Measurements from ENCODE around the gene SFR1. TPM values are rescaled to one million over a fixed set of nuclear protein-coding genes. Genes with fewer than 3 reads are reported as not detected.

Gene SFR1, protein sequence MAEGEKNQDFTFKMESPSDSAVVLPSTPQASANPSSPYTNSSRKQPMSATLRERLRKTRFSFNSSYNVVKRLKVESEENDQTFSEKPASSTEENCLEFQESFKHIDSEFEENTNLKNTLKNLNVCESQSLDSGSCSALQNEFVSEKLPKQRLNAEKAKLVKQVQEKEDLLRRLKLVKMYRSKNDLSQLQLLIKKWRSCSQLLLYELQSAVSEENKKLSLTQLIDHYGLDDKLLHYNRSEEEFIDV
- polyA plus RNA-seq (2012; ENCODE audit: insufficient read depth, insufficient read length): 15.3 TPM

DNA sequence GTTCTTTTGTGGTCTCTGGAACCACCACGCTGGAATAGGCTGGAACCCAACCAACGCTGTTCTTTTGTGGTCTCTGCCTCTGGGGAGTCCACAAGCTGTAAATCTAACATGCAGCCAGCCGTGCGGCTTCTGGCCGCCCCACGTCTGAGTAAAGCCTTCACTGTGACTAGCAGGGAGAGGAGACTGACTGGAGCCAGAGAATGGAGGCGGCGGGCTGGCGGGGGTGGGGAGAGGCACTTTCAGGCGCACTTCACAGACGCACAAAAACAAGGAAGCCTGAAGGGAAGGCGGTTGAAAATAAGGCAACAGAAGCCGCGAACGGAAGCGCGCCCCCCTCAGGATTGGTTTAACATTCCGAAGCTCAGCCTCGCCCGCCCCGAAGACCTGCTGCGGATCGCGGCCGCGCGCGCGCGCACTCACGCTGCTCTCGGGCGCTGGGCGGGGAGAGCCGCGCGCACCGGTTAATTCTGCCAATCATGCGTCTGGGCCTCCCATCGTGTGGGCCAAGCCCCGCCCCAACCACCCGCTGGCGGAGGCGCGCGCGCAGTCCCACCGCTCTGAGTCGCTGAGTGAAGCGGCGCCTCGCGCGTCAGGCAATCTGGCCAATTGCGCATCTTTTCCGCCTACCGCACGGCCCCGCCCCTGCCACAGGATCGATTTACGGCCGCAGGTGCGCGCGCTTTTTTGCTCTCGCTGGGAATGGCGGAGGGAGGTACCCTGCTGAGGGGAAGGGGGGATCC, at the start of gene SFR1:
Gene SFR1, plus strand, starts transcription at position 687 of the 740 bp plus-strand sequence. Its CDS starts 13 bp downstream, at position 700.
- peak; percentile 96 for DNase-seq (ENCODE audit: low read depth, low spot score)
- H3K4me3 ChIP-seq (ENCODE audit: low read length): peak within 1 kb of the TSS; percentile 93

GRCh38 chr10:104072786-104073185, 49.2 kb upstream of the SFR1 start:
- H3K4me3 ChIP-seq (ENCODE audit: low read length): no peak overlapping the region
- no peak for DNase-seq (ENCODE audit: low read depth, low spot score)

GRCh38 chr10:104074505-104074904, 47.5 kb upstream of the SFR1 start:
- no peak for DNase-seq (ENCODE audit: low read depth, low spot score)

DNA sequence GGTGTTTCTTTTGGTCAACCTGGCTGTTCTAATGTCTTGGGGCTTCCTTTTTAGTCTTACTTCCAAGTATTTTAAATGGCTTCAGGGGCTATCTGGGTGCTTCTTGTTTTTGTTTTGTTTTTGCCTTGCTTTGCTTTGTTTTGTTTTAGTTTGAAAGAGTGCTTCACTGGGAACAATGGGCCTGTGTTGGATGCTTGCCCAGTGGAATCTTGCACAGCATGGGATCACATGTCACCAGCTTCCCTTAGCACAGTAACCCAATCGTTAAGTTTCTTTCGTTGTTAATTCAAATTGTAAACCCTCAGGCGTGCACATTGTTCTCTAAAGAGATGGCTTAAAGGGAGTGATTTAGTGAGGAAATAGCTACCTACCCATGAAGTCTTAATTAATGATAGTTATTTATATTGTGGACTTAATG, 45.2 kb upstream of the SFR1 start:
- DNase-seq (ENCODE audit: low read depth, low spot score): no peak
- no peak overlapping the region for H3K4me3 ChIP-seq (ENCODE audit: low read length)

More at GRCh38 chr10:104074505-104074904, 47.5 kb upstream of the SFR1 start:
- H3K4me3 ChIP-seq (ENCODE audit: low read length): no peak overlapping the region

- no peak overlapping the region for H3K4me3 ChIP-seq (ENCODE audit: low read length)
- DNase-seq (ENCODE audit: low read depth, low spot score): no peak
Observed at GRCh38 chr10:104077247-104077646, 44.7 kb upstream of the SFR1 start.

GRCh38 chr10:104077663-104078151, 44.3 kb upstream of the SFR1 start:
- H3K4me3 ChIP-seq (ENCODE audit: low read length): no peak overlapping the region
- no peak for DNase-seq (ENCODE audit: low read depth, low spot score)

- H3K4me3 ChIP-seq (ENCODE audit: low read length): no peak overlapping the region
- peak; percentile 25 for DNase-seq (ENCODE audit: low read depth, low spot score)
Observed at GRCh38 chr10:104080762-104081161, 41.2 kb upstream of the SFR1 start.

DNA sequence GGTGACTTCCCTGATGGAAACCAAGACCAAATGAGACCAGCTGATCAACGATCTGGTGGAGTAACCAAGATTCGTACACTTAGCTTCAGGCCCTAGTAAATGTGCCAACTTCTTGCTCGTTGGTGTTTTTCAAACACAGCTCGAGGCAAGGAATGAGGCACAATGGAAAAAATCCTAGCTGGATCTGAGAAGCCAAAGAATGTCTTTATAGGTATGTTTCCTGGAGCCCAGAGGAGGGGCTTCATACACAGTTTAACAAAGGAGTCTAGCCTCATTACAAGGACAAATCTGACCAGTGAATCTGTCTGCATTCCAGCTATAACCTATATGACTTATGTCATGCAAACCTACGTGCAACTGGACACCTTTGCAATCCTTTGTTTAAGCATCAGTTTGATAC, 40.0 kb upstream of the SFR1 start:
- H3K4me3 ChIP-seq (ENCODE audit: low read length): no peak overlapping the region
- DNase-seq (ENCODE audit: low read depth, low spot score): no peak

DNA sequence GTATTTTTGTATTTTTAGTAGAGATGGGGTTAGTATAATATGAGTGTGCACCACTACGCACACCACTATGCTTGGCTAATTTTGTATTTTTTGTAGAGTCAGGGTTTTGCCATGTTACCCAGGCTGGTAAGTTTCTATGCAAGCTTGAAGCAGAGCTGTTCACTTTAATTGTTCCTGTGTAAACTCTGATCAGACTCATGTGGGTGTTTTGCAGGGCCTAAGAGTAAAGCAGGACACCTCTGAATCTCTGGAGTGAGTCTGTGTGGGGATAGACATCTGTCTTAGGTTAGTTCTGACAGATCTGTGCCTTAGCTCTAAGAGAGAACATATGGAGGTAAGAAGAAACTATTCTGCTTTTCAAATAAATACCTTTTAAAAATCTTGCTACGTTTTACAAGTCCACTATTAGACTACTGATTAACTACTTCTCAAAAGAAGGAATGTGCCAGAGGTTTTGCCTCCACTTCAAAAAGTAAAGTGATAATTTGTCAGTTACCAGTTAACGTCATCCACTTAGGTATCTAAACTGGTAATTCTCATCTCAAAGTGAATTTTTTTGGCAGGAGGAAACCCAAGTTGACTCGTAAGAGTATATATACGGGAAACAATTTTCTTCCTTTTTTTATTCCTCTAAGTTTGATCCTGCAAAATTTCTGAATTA, 37.4 kb upstream of the SFR1 start:
- no peak for DNase-seq (ENCODE audit: low read depth, low spot score)
- H3K4me3 ChIP-seq (ENCODE audit: low read length): no peak overlapping the region

DNA sequence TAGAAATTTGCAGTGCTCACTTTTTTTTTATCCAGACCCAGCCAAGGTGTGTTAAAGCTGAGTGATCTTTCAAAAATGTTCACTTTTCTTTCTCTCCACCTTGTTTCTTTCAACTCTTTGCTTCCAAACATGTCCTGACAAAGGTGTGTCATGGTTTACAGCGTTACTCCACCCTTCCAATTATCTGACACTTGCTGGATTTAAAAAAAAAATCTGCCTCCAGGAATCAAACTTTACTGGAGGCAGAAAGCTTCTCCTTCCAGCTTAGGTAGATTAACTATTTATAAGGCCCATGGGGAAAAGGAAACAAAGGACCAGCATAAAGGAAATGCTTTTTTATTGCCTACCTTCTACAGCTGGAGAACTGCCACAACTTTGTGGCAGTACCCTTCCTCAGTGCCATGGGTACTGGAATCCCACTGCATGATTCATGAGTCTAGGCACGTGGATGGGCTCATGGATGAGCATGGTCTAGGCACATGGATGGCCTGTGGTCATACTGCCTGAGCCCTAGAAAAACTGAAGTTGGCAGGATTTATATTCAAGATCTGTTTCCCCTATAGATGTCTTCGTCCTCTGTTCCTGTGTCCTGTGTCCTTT, 36.1 kb upstream of the SFR1 start, which contains the start of gene COL17A1:
Gene COL17A1, minus strand, starts transcription at position 80 of the 600 bp plus-strand sequence. CDS start 5,207 bp downstream, outside the sequence.
- DNase-seq (ENCODE audit: low read depth, low spot score): no peak
- no peak within 1 kb of the TSS for H3K4me3 ChIP-seq (ENCODE audit: low read length)

GRCh38 chr10:104088239-104088638, 33.7 kb upstream of the SFR1 start:
- no peak overlapping the region for H3K4me3 ChIP-seq (ENCODE audit: low read length)
- DNase-seq (ENCODE audit: low read depth, low spot score): no peak

- no peak overlapping the region for H3K4me3 ChIP-seq (ENCODE audit: low read length)
- DNase-seq (ENCODE audit: low read depth, low spot score): no peak
Observed at GRCh38 chr10:104089621-104090020, 32.4 kb upstream of the SFR1 start.

GRCh38 chr10:104090611-104091010, 31.4 kb upstream of the SFR1 start:
- H3K4me3 ChIP-seq (ENCODE audit: low read length): no peak overlapping the region
- DNase-seq (ENCODE audit: low read depth, low spot score): no peak

DNA sequence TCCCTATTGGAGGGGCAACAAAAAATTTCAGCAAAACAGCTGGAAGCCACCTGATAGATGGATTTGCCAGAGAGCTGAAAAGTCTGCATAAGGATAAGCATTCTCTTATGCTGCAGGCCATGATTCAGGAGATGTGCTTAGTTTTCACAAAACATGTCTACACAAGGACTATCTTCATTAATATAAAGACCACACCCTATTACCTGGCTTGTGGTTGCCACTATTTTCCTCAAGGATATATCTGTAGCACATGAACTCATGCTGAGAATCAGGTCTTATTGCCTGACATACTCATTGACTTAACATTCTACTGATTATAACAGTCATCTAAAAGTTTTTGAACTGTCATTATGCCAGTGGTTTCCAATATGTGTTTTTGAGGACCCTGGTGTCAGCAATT, 29.2 kb upstream of the SFR1 start:
- no peak for DNase-seq (ENCODE audit: low read depth, low spot score)
- no peak overlapping the region for H3K4me3 ChIP-seq (ENCODE audit: low read length)

DNA sequence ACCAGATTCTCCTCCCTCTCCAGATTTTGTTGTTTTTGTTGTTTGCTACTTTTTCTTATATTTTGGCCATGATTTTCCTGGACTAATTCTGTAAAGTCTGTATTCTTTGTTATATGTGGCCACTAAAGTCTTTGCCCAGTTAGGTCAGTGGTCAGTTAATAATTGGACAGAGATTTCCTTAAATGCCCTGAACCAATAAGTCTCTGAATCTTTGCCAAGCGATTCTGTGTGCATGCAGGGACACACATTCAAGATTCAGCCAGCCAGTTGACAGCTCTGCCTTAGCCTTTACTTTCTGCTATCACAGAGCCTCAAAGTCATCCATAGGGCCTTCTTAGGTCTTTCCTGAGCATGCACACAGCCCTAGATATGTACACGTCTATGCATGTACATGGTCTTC, 25.3 kb upstream of the SFR1 start:
- no peak overlapping the region for H3K4me3 ChIP-seq (ENCODE audit: low read length)
- no peak for DNase-seq (ENCODE audit: low read depth, low spot score)

DNA sequence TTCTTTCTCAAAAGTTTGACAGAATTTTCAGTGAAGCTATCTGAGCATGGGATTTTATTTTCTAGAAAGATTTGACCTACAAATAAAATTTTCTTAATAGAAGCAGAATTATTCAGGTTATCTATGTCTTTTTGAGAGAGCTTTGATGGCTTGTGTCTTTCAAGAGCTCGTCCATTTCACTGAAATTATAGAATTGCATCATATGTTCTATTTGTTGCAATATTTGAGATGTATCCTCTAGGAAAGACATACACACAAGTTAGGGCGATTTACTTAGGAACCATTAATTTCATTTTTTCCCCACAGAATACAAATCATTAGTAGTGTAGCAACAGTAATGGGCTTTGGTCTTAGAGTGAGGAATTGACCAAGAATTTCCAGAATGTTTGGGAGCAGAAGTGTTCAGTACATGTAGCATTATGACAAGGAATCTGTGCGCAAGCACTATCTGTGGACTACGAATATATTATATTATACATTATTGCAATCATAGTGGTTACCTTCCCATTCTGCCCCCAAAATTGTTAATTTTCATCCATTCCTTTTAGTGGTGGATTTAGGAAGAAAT, 23.5 kb upstream of the SFR1 start:
- DNase-seq (ENCODE audit: low read depth, low spot score): no peak
- H3K4me3 ChIP-seq (ENCODE audit: low read length): no peak overlapping the region

- H3K4me3 ChIP-seq (ENCODE audit: low read length): no peak overlapping the region
Observed at GRCh38 chr10:104099269-104099668, 22.7 kb upstream of the SFR1 start.

DNA sequence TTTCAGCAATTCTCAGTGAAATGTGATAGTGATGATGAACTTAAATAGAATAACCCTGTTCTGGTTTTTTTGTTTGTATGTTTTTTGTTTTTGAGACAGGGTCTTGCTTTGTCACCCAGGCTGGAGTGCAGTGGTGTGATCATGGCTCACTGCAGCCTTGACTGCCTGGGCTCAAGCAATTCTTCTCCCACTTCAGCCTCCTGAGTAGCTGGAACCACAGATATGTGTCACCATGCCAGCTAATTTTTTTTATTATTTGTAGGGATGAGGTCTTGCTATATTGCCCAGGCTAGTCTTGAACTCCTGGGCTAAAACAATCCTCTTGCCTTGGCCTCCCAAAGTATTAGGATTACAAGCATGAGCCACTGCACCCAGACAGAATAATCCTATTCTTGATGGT, 22.0 kb upstream of the SFR1 start:
- no peak for DNase-seq (ENCODE audit: low read depth, low spot score)
- no peak overlapping the region for H3K4me3 ChIP-seq (ENCODE audit: low read length)

More at GRCh38 chr10:104099269-104099668, 22.7 kb upstream of the SFR1 start:
- no peak for DNase-seq (ENCODE audit: low read depth, low spot score)

GRCh38 chr10:104100795-104101194, 21.2 kb upstream of the SFR1 start:
- DNase-seq (ENCODE audit: low read depth, low spot score): no peak
- H3K4me3 ChIP-seq (ENCODE audit: low read length): no peak overlapping the region
